Measurements from ENCODE around the gene TNS4. TPM values are rescaled to one million over a fixed set of nuclear protein-coding genes. Genes with fewer than 3 reads are reported as not detected.

The TNS4 gene
- total and polyA plus RNA-seq, 7 experiments from 2014 or later: 1.2 to 10.3 (median 1.3) TPM; not detected in 4

- DNase-seq (no peak), ATAC-seq (no peak)
- Mint-ChIP-seq H3K4me1 (peaks cover 9 to 21% (median 11%) of the 10 kb centered on the region in 7 donors), H3K4me3 (no peak overlapping the region), H3K27me3 (no peaks in the 10 kb centered on the region), H3K36me3 (peaks cover 0 to 30% (median 0%) of the 10 kb centered on the region in 5 donors), H3K27ac (no peak overlapping the region), H3K9me3 (no peaks in the 10 kb centered on the region)
- H3K27me3 ChIP-seq (ENCODE audit: control insufficient read depth in 2 of 2, insufficient read depth in 2 of 2, low read length in 2 of 2): no peaks in the 10 kb centered on the region
- POLR2A ChIA-PET: interaction anchor here (0.7 kb wide), 1 partner anchor 33 kb away, joined by 3 read pairs; no protein-coding TSS in a partner anchor
- CTCF ChIA-PET: interaction anchor here (1.3 kb wide), 1 partner anchor 9 kb away, joined by 3 read pairs; the partner anchor contains the start of gene IGFBP4
- intact Hi-C loops (cut with micrococcal nuclease): no loop called here
- no peak overlapping the region for H3K27ac ChIP-seq (ENCODE audit: low read depth, low read length)
- H3K9me3 ChIP-seq (ENCODE audit: control insufficient read depth in 2 of 3, low read length in 3 of 3): no peaks in the 10 kb centered on the region
- no peaks in the 10 kb centered on the region for H3K36me3 ChIP-seq (ENCODE audit: control insufficient read depth in 2 of 3, insufficient read depth in 3 of 3, low read length in 3 of 3)
- H3K4me1 ChIP-seq (ENCODE audit: control insufficient read depth in 2 of 2, insufficient read depth in 2 of 2, low read length in 2 of 2): peaks cover 6 to 8% of the 10 kb centered on the region in 2 donors
- H3K4me3 ChIP-seq (ENCODE audit: low read length): no peak overlapping the region
These were observed 48.5 kb downstream of the TNS4 start for GRCh38 chr17:40452921-40453378.

GRCh38 chr17:40452216-40452787 lies 49.1 kb downstream of the TNS4 start:
- peak in 2 of 9 donors; percentile 5 to 39 for DNase-seq
- intact Hi-C loops (cut with micrococcal nuclease): no loop called here
- Histone ChIP-seq H3K27ac (ENCODE audit: low read depth, low read length) (no peak overlapping the region), H3K9me3 (ENCODE audit: control insufficient read depth in 2 of 3, low read length in 3 of 3) (no peaks in the 10 kb centered on the region), H3K4me1 (ENCODE audit: control insufficient read depth in 2 of 2, insufficient read depth in 2 of 2, low read length in 2 of 2) (peaks cover 9 to 14% of the 10 kb centered on the region in 2 donors), H3K4me3 (ENCODE audit: low read length) (no peak overlapping the region), H3K27me3 (ENCODE audit: control insufficient read depth in 2 of 2, insufficient read depth in 2 of 2, low read length in 2 of 2) (no peaks in the 10 kb centered on the region), H3K36me3 (ENCODE audit: control insufficient read depth in 2 of 3, insufficient read depth in 3 of 3, low read length in 3 of 3) (no peaks in the 10 kb centered on the region)
- ATAC-seq: no peak
- Mint-ChIP-seq H3K9me3 (no peaks in the 10 kb centered on the region), H3K36me3 (peaks cover 0 to 31% (median 0%) of the 10 kb centered on the region in 5 donors), H3K4me3 (no peak overlapping the region), H3K27me3 (peaks cover 0 to 5% (median 0%) of the 10 kb centered on the region in 5 donors), H3K4me1 (peaks cover 14 to 28% (median 16%) of the 10 kb centered on the region in 7 donors), H3K27ac (peak overlapping the region in 2 of 9 donors; percentile 33 to 84)
- POLR2A ChIA-PET: no interaction called here
- CTCF ChIA-PET: interaction anchor here (0.6 to 1.6 kb wide), 4 partner anchors 9 to 94 kb away, joined by 3 to 5 read pairs (median 3); partner anchors contain the start of gene IGFBP4

GRCh38 chr17:40451420-40451819 lies 50.0 kb downstream of the TNS4 start:
- intact Hi-C loops (cut with micrococcal nuclease): no loop called here
- Mint-ChIP-seq H3K27me3 (peaks cover 0 to 5% (median 0%) of the 10 kb centered on the region in 5 donors), H3K36me3 (peaks cover 0 to 33% (median 0%) of the 10 kb centered on the region in 5 donors), H3K4me3 (no peak overlapping the region), H3K9me3 (no peaks in the 10 kb centered on the region), H3K27ac (no peak overlapping the region), H3K4me1 (peaks cover 14 to 37% (median 17%) of the 10 kb centered on the region in 7 donors)
- Histone ChIP-seq H3K27me3 (ENCODE audit: control insufficient read depth in 2 of 2, insufficient read depth in 2 of 2, low read length in 2 of 2) (no peaks in the 10 kb centered on the region), H3K27ac (ENCODE audit: low read depth, low read length) (no peak overlapping the region), H3K4me1 (ENCODE audit: control insufficient read depth in 2 of 2, insufficient read depth in 2 of 2, low read length in 2 of 2) (peaks cover 9 to 15% of the 10 kb centered on the region in 2 donors), H3K9me3 (ENCODE audit: control insufficient read depth in 2 of 3, low read length in 3 of 3) (no peaks in the 10 kb centered on the region), H3K4me3 (ENCODE audit: low read length) (no peak overlapping the region), H3K36me3 (ENCODE audit: control insufficient read depth in 2 of 3, insufficient read depth in 3 of 3, low read length in 3 of 3) (no peaks in the 10 kb centered on the region)
- POLR2A ChIA-PET: interaction anchor here (0.7 to 1.1 kb wide), 2 partner anchors 77 to 89 kb away, joined by 3 read pairs; no protein-coding TSS in a partner anchor
- CTCF ChIA-PET: interaction anchor here (0.6 to 1.6 kb wide), 4 partner anchors 8 to 86 kb away, joined by 3 to 5 read pairs (median 3); partner anchors contain the start of gene IGFBP4
- ATAC-seq (no peak), DNase-seq (no peak)

GRCh38 chr17:40450175-40450574 lies 51.2 kb downstream of the TNS4 start:
- DNase-seq (peak in 2 of 9 donors; percentile 19 to 39), ATAC-seq (no peak)
- Histone ChIP-seq H3K4me3 (ENCODE audit: low read length) (no peak overlapping the region), H3K27me3 (ENCODE audit: control insufficient read depth in 2 of 2, insufficient read depth in 2 of 2, low read length in 2 of 2) (no peaks in the 10 kb centered on the region), H3K27ac (ENCODE audit: low read depth, low read length) (no peak overlapping the region), H3K9me3 (ENCODE audit: control insufficient read depth in 2 of 3, low read length in 3 of 3) (no peaks in the 10 kb centered on the region), H3K36me3 (ENCODE audit: control insufficient read depth in 2 of 3, insufficient read depth in 3 of 3, low read length in 3 of 3) (no peaks in the 10 kb centered on the region), H3K4me1 (ENCODE audit: control insufficient read depth in 2 of 2, insufficient read depth in 2 of 2, low read length in 2 of 2) (peaks cover 15 to 18% of the 10 kb centered on the region in 2 donors)
- H3K4me1 Mint-ChIP-seq: peaks cover 18 to 43% (median 21%) of the 10 kb centered on the region in 7 donors
- intact Hi-C loops (cut with micrococcal nuclease): no loop called here
- CTCF ChIA-PET: interaction anchor here (0.6 to 2.2 kb wide), 7 partner anchors 11 to 1692 kb away, joined by 3 to 25 read pairs (median 5); no protein-coding TSS in a partner anchor
- H3K36me3 Mint-ChIP-seq: peaks cover 0 to 28% (median 0%) of the 10 kb centered on the region in 5 donors
- POLR2A ChIA-PET: interaction anchor here (0.6 to 1.1 kb wide), 4 partner anchors 25 to 162 kb away, joined by 3 to 4 read pairs (median 3); partner anchors contain the start of gene CDC6
- H3K4me3 Mint-ChIP-seq: no peak overlapping the region
- no peaks in the 10 kb centered on the region for H3K9me3 Mint-ChIP-seq
- H3K27ac Mint-ChIP-seq: no peak overlapping the region
- H3K27me3 Mint-ChIP-seq: peaks cover 0 to 5% (median 0%) of the 10 kb centered on the region in 5 donors

- Histone ChIP-seq H3K36me3 (ENCODE audit: control insufficient read depth in 2 of 3, insufficient read depth in 3 of 3, low read length in 3 of 3) (no peaks in the 10 kb centered on the region), H3K27ac (ENCODE audit: low read depth, low read length) (no peak overlapping the region), H3K4me1 (ENCODE audit: control insufficient read depth in 2 of 2, insufficient read depth in 2 of 2, low read length in 2 of 2) (peaks cover 25 to 27% of the 10 kb centered on the region in 2 donors), H3K9me3 (ENCODE audit: control insufficient read depth in 2 of 3, low read length in 3 of 3) (no peaks in the 10 kb centered on the region), H3K27me3 (ENCODE audit: control insufficient read depth in 2 of 2, insufficient read depth in 2 of 2, low read length in 2 of 2) (no peaks in the 10 kb centered on the region), H3K4me3 (ENCODE audit: low read length) (no peak overlapping the region)
- POLR2A ChIA-PET: interaction anchor here (1.2 to 1.7 kb wide), 3 partner anchors 22 to 105 kb away, joined by 3 to 8 read pairs (median 5); no protein-coding TSS in a partner anchor
- peaks cover 0 to 28% (median 0%) of the 10 kb centered on the region in 5 donors for H3K36me3 Mint-ChIP-seq
- no peak for DNase-seq
- H3K4me1 Mint-ChIP-seq: peaks cover 31 to 55% (median 34%) of the 10 kb centered on the region in 7 donors
- H3K27me3 Mint-ChIP-seq: peaks cover 0 to 5% (median 0%) of the 10 kb centered on the region in 5 donors
- peak overlapping the region in 1 of 10 donors; percentile 78 for H3K4me3 Mint-ChIP-seq
- peak overlapping the region in 2 of 9 donors; percentile 8 to 68 for H3K27ac Mint-ChIP-seq
- H3K9me3 Mint-ChIP-seq: no peaks in the 10 kb centered on the region
- no peak for ATAC-seq
- CTCF ChIA-PET: interaction anchor here (0.7 to 2.2 kb wide), 4 partner anchors 24 to 84 kb away, joined by 3 to 25 read pairs (median 4); no protein-coding TSS in a partner anchor
- intact Hi-C loops (cut with micrococcal nuclease): loop anchor here in 1 of 2 donors (5.0 kb wide), 1 partner anchor 34 kb away; no protein-coding TSS in a partner anchor
These were observed 52.7 kb downstream of the TNS4 start for GRCh38 chr17:40448639-40449261.

- Mint-ChIP-seq H3K4me3 (peak overlapping the region in 1 of 10 donors; percentile 78), H3K36me3 (peaks cover 0 to 24% (median 0%) of the 10 kb centered on the region in 5 donors), H3K9me3 (no peaks in the 10 kb centered on the region), H3K27ac (peak overlapping the region in 2 of 9 donors; percentile 47 to 62), H3K27me3 (peaks cover 0 to 5% (median 0%) of the 10 kb centered on the region in 5 donors), H3K4me1 (peaks cover 31 to 55% (median 34%) of the 10 kb centered on the region in 7 donors)
- H3K36me3 ChIP-seq (ENCODE audit: control insufficient read depth in 2 of 3, insufficient read depth in 3 of 3, low read length in 3 of 3): no peaks in the 10 kb centered on the region
- DNase-seq (no peak), ATAC-seq (no peak)
- peaks cover 25 to 27% of the 10 kb centered on the region in 2 donors for H3K4me1 ChIP-seq (ENCODE audit: control insufficient read depth in 2 of 2, insufficient read depth in 2 of 2, low read length in 2 of 2)
- no peaks in the 10 kb centered on the region for H3K27me3 ChIP-seq (ENCODE audit: control insufficient read depth in 2 of 2, insufficient read depth in 2 of 2, low read length in 2 of 2)
- no peak overlapping the region for H3K27ac ChIP-seq (ENCODE audit: low read depth, low read length)
- ChIA-PET POLR2A (interaction anchor here (0.9 to 1.7 kb wide), 5 partner anchors 21 to 106 kb away, joined by 3 to 8 read pairs (median 4); no protein-coding TSS in a partner anchor), CTCF (interaction anchor here (0.5 to 2.2 kb wide), 6 partner anchors 8 to 170 kb away, joined by 3 to 25 read pairs (median 4); no protein-coding TSS in a partner anchor)
- no peak overlapping the region for H3K4me3 ChIP-seq (ENCODE audit: low read length)
- intact Hi-C loops (cut with micrococcal nuclease): loop anchor here in 1 of 2 donors (5.0 kb wide), 1 partner anchor 34 kb away; no protein-coding TSS in a partner anchor
- H3K9me3 ChIP-seq (ENCODE audit: control insufficient read depth in 2 of 3, low read length in 3 of 3): no peaks in the 10 kb centered on the region
These were observed 53.2 kb downstream of the TNS4 start for GRCh38 chr17:40448213-40448638.
